BLaER1 treated with 17β-estradiol and CSF1 and Interleukin-3, amounts not matched to agents 10 nM and 100 nM (cell line): ENCODE results near the gene ODF4.
A peak's percentile ranks its signal among the peaks of the same experiment; 100 is the strongest.
"Not testable (repeated sequence)": the region's sequence is repeated elsewhere in the genome, so short reads cannot be mapped to it uniquely, and the experiment has no call there.

Experiments used
- H3K27ac ChIP-seq, 11 experiments: shearing (Covaris generic); formaldehyde crosslinking; 2 replicates each; pipeline ENCODE4 v1.8.1; 2022
- H3K27me3 ChIP-seq, 11 experiments: shearing (Covaris generic); formaldehyde crosslinking; 2 replicates each; pipeline ENCODE4 v1.8.1; 2022
- H3K36me3 ChIP-seq, 11 experiments: shearing (Covaris generic); formaldehyde crosslinking; 2 replicates each; pipeline ENCODE4 v1.8.1; 2022
- H3K4me1 ChIP-seq, 10 experiments: shearing (Covaris generic); formaldehyde crosslinking; 2 replicates each; pipeline ENCODE4 v1.8.1; 2022
- H3K4me2 ChIP-seq, 11 experiments: shearing (Covaris generic); formaldehyde crosslinking; 2 replicates each; pipeline ENCODE4 v1.8.1; 2022
- H3K4me3 ChIP-seq, 10 experiments: shearing (Covaris generic); formaldehyde crosslinking; 2 replicates each; pipeline ENCODE4 v1.8.1; 2022
- H3K9ac ChIP-seq, 11 experiments: shearing (Covaris generic); formaldehyde crosslinking; 2 replicates each; pipeline ENCODE4 v1.8.1; 2022
- H3K9me3 ChIP-seq, 11 experiments: shearing (Covaris generic); formaldehyde crosslinking; replicated peaks in 1 of 11; 2 replicates each; pipeline ENCODE4 v1.8.1; 2022
- H4K20me1 ChIP-seq, 11 experiments: shearing (Covaris generic); formaldehyde crosslinking; 2 replicates each; pipeline ENCODE4 v1.8.1; 2022
- Cebpa-rat ChIP-seq, 11 experiments: shearing (Covaris generic); IDR thresholded peaks; 2 replicates each; pipeline ENCODE4 v1.8.1; 2022

ODF4 gene

GRCh38 chr17:8337802-8338752 lies 1.6 kb upstream of the ODF4 start:
- no peaks in the 10 kb centered on the region for H3K9me3 ChIP-seq
- peak overlapping the region in 4 of 11 experiments; percentile 1 to 36 (median 26); a peak in 7 of 22 replicates for H3K4me2 ChIP-seq
- H3K27me3 ChIP-seq = no peaks in the 10 kb centered on the region
- H3K36me3 ChIP-seq = no peaks in the 10 kb centered on the region
- H3K4me3 ChIP-seq = no peak overlapping the region
- H3K9ac ChIP-seq = no peak overlapping the region
- TF ChIP-seq Cebpa-rat (IDR thresholded peaks at IDR 0.05) = no peak
- no peaks in the 10 kb centered on the region for H4K20me1 ChIP-seq
- peaks cover 0 to 8% (median 2%) of the 10 kb centered on the region in 10 experiments; a peak in 3 of 20 replicates for H3K4me1 ChIP-seq
- H3K27ac ChIP-seq = no peak overlapping the region

GRCh38 chr17:8338753-8339140 lies 893 bp upstream of the ODF4 start:
- Histone ChIP-seq H3K27ac (no peak overlapping the region), H3K4me2 (no peak overlapping the region), H3K9ac (no peak overlapping the region), H3K27me3 (no peaks in the 10 kb centered on the region), H4K20me1 (no peaks in the 10 kb centered on the region), H3K4me3 (no peak overlapping the region), H3K4me1 (peaks cover 0 to 8% (median 2%) of the 10 kb centered on the region in 10 experiments; a peak in 3 of 20 replicates), H3K36me3 (no peaks in the 10 kb centered on the region), H3K9me3 (no peaks in the 10 kb centered on the region)
- no peak for TF ChIP-seq Cebpa-rat (IDR thresholded peaks at IDR 0.05)

GRCh38 chr17:8341456-8341855 lies 1.8 kb downstream of the ODF4 start:
- no peak overlapping the region for H3K9ac ChIP-seq
- no peak overlapping the region for H3K27ac ChIP-seq

GRCh38 chr17:8345052-8345690 lies 5.5 kb downstream of the ODF4 start:
- peak overlapping the region in 2 of 11 experiments; percentile 11 to 16; a peak in 2 of 22 replicates for H3K4me2 ChIP-seq
- H3K36me3 ChIP-seq = no peaks in the 10 kb centered on the region
- H3K4me1 ChIP-seq = peaks cover 0 to 3% (median 0%) of the 10 kb centered on the region in 10 experiments; a peak in 3 of 20 replicates
- no peak overlapping the region for H3K4me3 ChIP-seq
- no peaks in the 10 kb centered on the region for H4K20me1 ChIP-seq
- peaks cover 10 to 33% (median 29%) of the 10 kb centered on the region in 11 experiments; a peak in 21 of 22 replicates for H3K27me3 ChIP-seq
- no peaks in the 10 kb centered on the region for H3K9me3 ChIP-seq
- TF ChIP-seq Cebpa-rat (IDR thresholded peaks at IDR 0.05) = no peak
- no peak overlapping the region for H3K27ac ChIP-seq
- H3K9ac ChIP-seq = no peak overlapping the region

More at GRCh38 chr17:8341456-8341855, 1.8 kb downstream of the ODF4 start:
- H3K4me3 ChIP-seq = no peak overlapping the region
- H3K27me3 ChIP-seq = peaks cover 0 to 13% (median 9%) of the 10 kb centered on the region in 11 experiments; a peak in 17 of 22 replicates
- H3K4me2 ChIP-seq = no peak overlapping the region
- no peak for TF ChIP-seq Cebpa-rat (IDR thresholded peaks at IDR 0.05)
- no peaks in the 10 kb centered on the region for H4K20me1 ChIP-seq
- no peaks in the 10 kb centered on the region for H3K9me3 ChIP-seq
- H3K4me1 ChIP-seq = peaks cover 0 to 8% (median 2%) of the 10 kb centered on the region in 10 experiments; a peak in 4 of 20 replicates
- H3K36me3 ChIP-seq = no peaks in the 10 kb centered on the region

- peaks cover 0 to 3% (median 0%) of the 10 kb centered on the region in 10 experiments; a peak in 3 of 20 replicates for H3K4me1 ChIP-seq
- H3K27me3 ChIP-seq = peaks cover 10 to 33% (median 29%) of the 10 kb centered on the region in 11 experiments; a peak in 21 of 22 replicates
- H3K36me3 ChIP-seq = no peaks in the 10 kb centered on the region
- H3K9ac ChIP-seq = no peak overlapping the region
- H3K4me3 ChIP-seq = no peak overlapping the region
- no peak overlapping the region for H3K4me2 ChIP-seq
- TF ChIP-seq Cebpa-rat (IDR thresholded peaks at IDR 0.05) = no peak
- H3K27ac ChIP-seq = no peak overlapping the region
- H3K9me3 ChIP-seq = no peaks in the 10 kb centered on the region
- no peaks in the 10 kb centered on the region for H4K20me1 ChIP-seq
Measured at GRCh38 chr17:8345951-8346665, 6.5 kb downstream of the ODF4 start.

GRCh38 chr17:8347001-8347400 lies 7.4 kb downstream of the ODF4 start:
- H3K36me3 ChIP-seq, H3K9me3 ChIP-seq, H3K4me3 ChIP-seq, H4K20me1 ChIP-seq, H3K4me2 ChIP-seq, H3K4me1 ChIP-seq, H3K9ac ChIP-seq, H3K27ac ChIP-seq: not testable (repeated sequence)
- peaks cover 10 to 33% (median 29%) of the 10 kb centered on the region in 11 experiments; a peak in 21 of 22 replicates for H3K27me3 ChIP-seq

- H3K9ac ChIP-seq = no peak overlapping the region
- no peaks in the 10 kb centered on the region for H4K20me1 ChIP-seq
- peaks cover 10 to 33% (median 29%) of the 10 kb centered on the region in 11 experiments; a peak in 21 of 22 replicates for H3K27me3 ChIP-seq
- H3K27ac ChIP-seq = no peak overlapping the region
- no peaks in the 10 kb centered on the region for H3K9me3 ChIP-seq
- no peak overlapping the region for H3K4me3 ChIP-seq
- peaks cover 0 to 3% (median 0%) of the 10 kb centered on the region in 10 experiments; a peak in 3 of 20 replicates for H3K4me1 ChIP-seq
- TF ChIP-seq Cebpa-rat (IDR thresholded peaks at IDR 0.05) = no peak
- no peaks in the 10 kb centered on the region for H3K36me3 ChIP-seq
- peak overlapping the region in 1 of 11 experiments; percentile 5; a peak in 2 of 22 replicates for H3K4me2 ChIP-seq
Measured at GRCh38 chr17:8350339-8350738, 10.7 kb downstream of the ODF4 start.

- no peak overlapping the region for H3K27ac ChIP-seq
- H4K20me1 ChIP-seq = no peaks in the 10 kb centered on the region
- H3K27me3 ChIP-seq = no peaks in the 10 kb centered on the region
- H3K4me2 ChIP-seq = 0 out of 22 replicates have a peak overlapping the region, but pooled peaks of 1 of the 11 experiments have one; percentile 5
- peaks cover 0 to 8% (median 0%) of the 10 kb centered on the region in 11 experiments; a peak in 2 of 22 replicates for H3K9me3 ChIP-seq
- peaks cover 0 to 3% (median 0%) of the 10 kb centered on the region in 10 experiments; a peak in 3 of 20 replicates for H3K4me1 ChIP-seq
- no peak overlapping the region for H3K4me3 ChIP-seq
- TF ChIP-seq Cebpa-rat (IDR thresholded peaks at IDR 0.05) = no peak
- no peaks in the 10 kb centered on the region for H3K36me3 ChIP-seq
- H3K9ac ChIP-seq = no peak overlapping the region
Measured at GRCh38 chr17:8353736-8354135, 14.1 kb downstream of the ODF4 start.
